ENCODE measurements around the gene APOL2. TPM values are rescaled to one million over a fixed set of nuclear protein-coding genes. Genes with fewer than 3 reads are reported as not detected.

APOL2 gene
- 9.7 TPM for total RNA-seq

GRCh38 chr22:36239401-36240171 is at the start of gene APOL2:
Gene APOL2, minus strand, starts transcription at chr22:36239527. Its CDS starts 6,365 bp downstream, at chr22:36233162.

GRCh38 chr22:36252754-36253522 is 13.6 kb upstream of the APOL2 start, which contains the start of gene APOL1:
Gene APOL1, plus strand, starts transcription at chr22:36253133. Its CDS starts 1,823 bp downstream, at chr22:36254956.

DNA sequence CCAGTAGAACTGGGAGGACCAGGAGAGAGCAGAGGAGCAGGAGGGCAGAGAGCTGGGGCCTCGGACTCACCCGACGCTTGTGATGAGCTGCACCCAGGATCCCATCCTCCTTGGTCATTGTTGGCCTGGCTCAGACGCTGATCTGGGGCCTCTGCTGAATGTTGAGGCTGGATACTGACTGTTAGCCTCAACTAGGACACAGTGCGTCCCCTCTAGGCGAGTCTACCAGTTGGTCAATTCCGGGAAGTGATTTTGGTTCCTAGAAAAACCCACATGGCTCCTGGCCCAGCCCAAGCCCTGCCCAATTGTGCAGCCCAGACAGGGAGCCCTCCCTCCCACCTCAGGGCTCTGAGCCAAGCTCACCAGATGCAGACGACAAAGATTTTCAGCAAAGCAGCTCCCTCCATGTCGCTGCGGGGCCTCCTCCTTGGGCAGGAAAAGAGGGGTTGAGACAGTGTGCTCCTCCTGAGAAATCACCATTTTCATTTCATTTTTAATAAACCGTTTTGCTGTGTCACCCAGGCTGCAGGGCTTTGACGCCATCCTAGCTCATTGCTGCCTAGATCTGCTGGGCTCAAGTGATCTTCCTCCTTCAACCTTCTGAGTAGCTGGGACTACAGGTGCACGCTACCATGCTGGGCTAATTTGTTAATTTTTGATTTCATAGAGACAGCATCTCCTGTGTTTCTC is 37.6 kb downstream of the APOL2 start, which contains the start of gene APOL4:
Gene APOL4 (minus strand): TSS at position 180 of the 690 bp plus-strand sequence. CDS start 75 bp downstream, at position 105.

Small RNAs within 50 kb of the gene (small RNA-seq; reads per million reads assigned to genes)
- gene MIR6819: not detected

Other genes with a start within 250 kb of the APOL2 start
- gene RBFOX2, start 210.7 kb downstream of the APOL2 start, total RNA-seq: 413 TPM
- 3.2 TPM for gene APOL3, start 78.8 kb downstream of the APOL2 start, total RNA-seq
- gene APOL4, start 37.7 kb downstream of the APOL2 start, total RNA-seq: 14.3 TPM
- 0.92 TPM for gene APOL1, start 13.6 kb upstream of the APOL2 start, total RNA-seq
- gene MYH9, start 148.4 kb upstream of the APOL2 start, total RNA-seq: 43.1 TPM
- gene TXN2, start 242.1 kb upstream of the APOL2 start, total RNA-seq: 25.1 TPM

All from diencephalon (tissue), 1 donor.